ENCODE measurements around the gene MOB1A. TPM values are rescaled to one million over a fixed set of nuclear protein-coding genes. Genes with fewer than 3 reads are reported as not detected.
"Not testable (repeated sequence)": the region's sequence is repeated elsewhere in the genome, so short reads cannot be mapped to it uniquely, and the experiment has no call there.

MOB1A gene
- total RNA-seq, 2 donors from 2014 or later, result 101 to 119 TPM

- intact Hi-C loops (cut with DNase I), result no loop called here
- no peak for DNase-seq (ENCODE audit: low spot score)
These were observed 22.5 kb upstream of the MOB1A start for GRCh38 chr2:74201196-74201595.

- no peak for DNase-seq (ENCODE audit: low spot score)
- intact Hi-C loops (cut with DNase I), result no loop called here
These were observed 21.2 kb upstream of the MOB1A start for GRCh38 chr2:74199871-74200305.

- intact Hi-C loops (cut with DNase I), result no loop called here
These were observed 20.6 kb upstream of the MOB1A start for GRCh38 chr2:74199275-74199701.

GRCh38 chr2:74198461-74199274 is 20.0 kb upstream of the MOB1A start, which contains the start of gene MTHFD2:
TSS of gene MTHFD2 (plus strand) at chr2:74198615. CDS start at chr2:74198642, 27 bp downstream.
- intact Hi-C loops (cut with DNase I), result no loop called here
- DNase-seq (ENCODE audit: low spot score), result peak; percentile 98

More at GRCh38 chr2:74199275-74199701, 20.6 kb upstream of the MOB1A start:
- no peak for DNase-seq (ENCODE audit: low spot score)

- no peak for DNase-seq (ENCODE audit: low spot score)
- intact Hi-C loops (cut with DNase I), result no loop called here
These were observed 19.4 kb upstream of the MOB1A start for GRCh38 chr2:74198023-74198460.

- no peak for DNase-seq (ENCODE audit: low spot score)
- intact Hi-C loops (cut with DNase I), result no loop called here
These were observed 18.4 kb upstream of the MOB1A start for GRCh38 chr2:74197049-74197448.

GRCh38 chr2:74194799-74195198 is 16.1 kb upstream of the MOB1A start:
- intact Hi-C loops (cut with DNase I), result no loop called here
- DNase-seq (ENCODE audit: low spot score), result no peak

- no peak for DNase-seq (ENCODE audit: low spot score)
- intact Hi-C loops (cut with DNase I), result no loop called here
These were observed 13.1 kb upstream of the MOB1A start for GRCh38 chr2:74191596-74192380.

GRCh38 chr2:74188696-74189095 is 10.0 kb upstream of the MOB1A start:
- intact Hi-C loops (cut with DNase I), result no loop called here
- DNase-seq (ENCODE audit: low spot score), result no peak

GRCh38 chr2:74188018-74188601 is 9.4 kb upstream of the MOB1A start:
- no peak for DNase-seq (ENCODE audit: low spot score)
- intact Hi-C loops (cut with DNase I), result no loop called here

- DNase-seq (ENCODE audit: low spot score); intact Hi-C loops (cut with DNase I): not testable (repeated sequence)
These were observed 8.0 kb upstream of the MOB1A start for GRCh38 chr2:74186706-74187105.

- intact Hi-C loops (cut with DNase I), result no loop called here
- DNase-seq (ENCODE audit: low spot score), result no peak
These were observed 7.4 kb upstream of the MOB1A start for GRCh38 chr2:74186038-74186437.

GRCh38 chr2:74183878-74184277 is 5.2 kb upstream of the MOB1A start:
- DNase-seq (ENCODE audit: low spot score), result no peak
- intact Hi-C loops (cut with DNase I), result no loop called here

- no peak for DNase-seq (ENCODE audit: low spot score)
These were observed 3.1 kb upstream of the MOB1A start for GRCh38 chr2:74181739-74182138.

GRCh38 chr2:74179063-74179865 is 585 bp upstream of the MOB1A start:
- intact Hi-C loops (cut with DNase I), result no loop called here
- DNase-seq (ENCODE audit: low spot score), result no peak

More at GRCh38 chr2:74181739-74182138, 3.1 kb upstream of the MOB1A start:
- intact Hi-C loops (cut with DNase I), result no loop called here

GRCh38 chr2:74177696-74178095 is 983 bp downstream of the MOB1A start:
- no peak for DNase-seq (ENCODE audit: low spot score)
- intact Hi-C loops (cut with DNase I), result no loop called here

- intact Hi-C loops (cut with DNase I), result no loop called here
- no peak for DNase-seq (ENCODE audit: low spot score)
These were observed 3.8 kb downstream of the MOB1A start for GRCh38 chr2:74174909-74175308.

GRCh38 chr2:74168739-74169138 is 9.9 kb downstream of the MOB1A start:
- no peak for DNase-seq (ENCODE audit: low spot score)
- intact Hi-C loops (cut with DNase I), result no loop called here

GRCh38 chr2:74164761-74165160 is 13.9 kb downstream of the MOB1A start:
- no peak for DNase-seq (ENCODE audit: low spot score)
- intact Hi-C loops (cut with DNase I), result no loop called here
